GM21381 (cell line): ENCODE results near the gene PCDH8.
"Not testable (repeated sequence)": the region's sequence is repeated elsewhere in the genome, so short reads cannot be mapped to it uniquely, and the experiment has no call there.

Experiments
- ATAC-seq: cut with Tn5 transposase; IDR thresholded peaks from one replicate; pipeline ENCODE4 v1.9.1; 2021; ENCODE audit warnings: mild to moderate bottlenecking, moderate library complexity; ENCODE audit not compliant: unreplicated experiment

The PCDH8 gene

GRCh38 chr13:52827839-52828238, 20.6 kb downstream of the PCDH8 start:
- no peak for ATAC-seq

DNA sequence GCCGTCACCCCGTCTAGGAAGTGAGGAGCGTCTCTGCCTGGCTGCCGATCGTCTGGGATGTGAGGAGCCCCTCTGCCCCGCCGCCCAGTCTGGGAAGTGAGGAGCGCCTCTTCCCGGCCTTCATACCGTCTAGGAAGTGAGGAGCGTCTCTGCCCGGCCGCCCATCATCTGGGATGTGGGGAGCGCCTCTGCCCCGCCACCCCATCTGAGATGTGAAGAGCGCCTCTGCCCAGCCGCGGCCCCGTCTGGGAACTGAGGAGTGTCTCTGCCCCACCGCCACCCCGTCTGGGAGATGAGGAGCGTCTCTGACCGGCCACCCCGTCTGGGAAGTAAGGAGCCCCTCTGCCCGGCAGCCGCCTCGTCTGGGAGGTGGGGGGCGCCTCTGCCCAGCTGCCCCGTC, 30.6 kb downstream of the PCDH8 start:
- not testable (repeated sequence) for ATAC-seq

DNA sequence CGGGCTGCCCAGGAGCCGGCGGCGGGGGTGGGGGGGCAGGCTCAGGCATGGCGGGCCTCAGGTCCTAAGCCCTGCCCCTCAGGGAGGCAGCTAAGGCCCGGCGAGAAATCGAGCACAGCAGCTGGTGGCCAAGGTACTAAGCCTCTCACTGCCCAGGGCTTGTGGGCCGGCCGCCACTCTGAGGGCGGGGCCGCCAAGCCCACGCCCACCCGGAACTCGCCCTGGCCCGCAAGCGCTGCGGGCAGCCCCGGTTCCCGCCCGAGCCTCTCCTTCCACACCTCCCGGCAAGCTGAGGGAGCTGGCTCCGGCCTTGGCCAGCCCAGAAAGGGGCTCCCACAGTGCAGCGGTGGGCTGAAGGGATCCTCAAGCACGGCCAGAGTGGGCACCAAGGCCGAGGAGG, 33.1 kb downstream of the PCDH8 start:
- ATAC-seq = no peak

GRCh38 chr13:52812941-52813340, 35.5 kb downstream of the PCDH8 start:
- ATAC-seq = no peak

- no peak for ATAC-seq
These were observed 36.6 kb downstream of the PCDH8 start for GRCh38 chr13:52811841-52812240.

DNA sequence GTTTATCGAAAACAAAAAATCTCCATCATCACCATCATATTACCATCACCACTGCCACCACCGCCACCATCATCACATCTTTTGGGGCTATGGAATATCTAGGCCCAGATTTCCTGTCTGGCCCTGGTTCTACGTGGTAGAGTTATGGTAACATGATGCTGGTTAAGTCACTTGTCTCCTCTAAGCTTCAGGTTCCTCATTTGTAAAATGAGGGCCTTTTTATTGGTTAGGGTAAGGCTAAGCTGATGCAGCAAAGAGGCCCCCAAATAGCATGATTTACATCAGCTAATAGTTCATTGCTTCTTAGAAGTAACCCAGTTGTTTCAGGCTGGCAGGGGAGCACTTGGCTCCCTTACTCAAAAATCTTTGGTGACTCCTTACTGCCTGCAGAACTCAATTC, 37.9 kb downstream of the PCDH8 start:
- ATAC-seq = no peak

- no peak for ATAC-seq
These were observed 38.4 kb downstream of the PCDH8 start for GRCh38 chr13:52810011-52810410.

- ATAC-seq = peak; percentile 66
These were observed 39.1 kb downstream of the PCDH8 start for GRCh38 chr13:52809310-52809769.

- ATAC-seq = no peak
These were observed 39.6 kb downstream of the PCDH8 start for GRCh38 chr13:52808842-52809219.

DNA sequence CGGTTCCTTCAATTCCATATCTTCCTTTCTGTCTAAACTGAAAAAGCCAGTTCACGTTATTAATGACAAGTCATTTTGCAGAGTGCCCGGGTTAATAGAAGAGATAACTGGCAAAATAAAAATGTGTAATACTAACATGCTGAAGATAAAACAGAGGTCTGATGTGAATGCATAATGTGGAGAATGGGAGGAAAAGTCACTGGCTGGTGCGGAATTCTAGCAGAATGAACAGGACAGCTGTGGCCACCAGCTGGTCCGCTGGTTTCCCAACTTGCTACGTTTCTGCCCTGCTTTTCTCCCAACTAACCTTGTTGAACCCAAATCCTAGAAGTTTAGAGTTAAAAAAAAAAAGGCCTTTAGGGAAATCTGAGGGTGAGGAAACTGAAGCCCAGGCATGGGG, 42.4 kb downstream of the PCDH8 start:
- ATAC-seq = no peak

- ATAC-seq = no peak
These were observed 44.2 kb downstream of the PCDH8 start for GRCh38 chr13:52804202-52804641.

GRCh38 chr13:52800856-52801255, 47.6 kb downstream of the PCDH8 start:
- ATAC-seq = no peak

GRCh38 chr13:52798770-52799430, 49.5 kb downstream of the PCDH8 start:
- no peak for ATAC-seq

GRCh38 chr13:52797176-52797575, 51.3 kb downstream of the PCDH8 start:
- no peak for ATAC-seq

DNA sequence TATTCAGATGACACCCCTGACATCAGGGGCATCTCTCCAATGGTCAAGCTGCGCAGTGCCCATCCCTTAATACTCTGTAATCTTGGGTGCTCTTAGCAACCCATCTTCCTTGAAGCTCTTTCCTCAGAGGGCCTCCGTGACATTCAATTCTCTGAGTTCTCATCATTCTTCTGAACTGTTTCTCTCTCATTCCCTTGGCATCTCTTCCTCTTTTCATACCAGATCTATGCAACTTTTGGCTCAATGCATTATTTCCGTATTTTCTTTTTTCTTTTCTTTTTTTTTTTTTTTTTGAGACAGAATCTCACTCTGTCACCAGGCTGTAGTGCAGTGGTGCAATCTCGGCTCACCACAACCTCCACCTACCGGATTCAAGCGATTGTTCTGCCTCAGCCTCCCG, 53.9 kb downstream of the PCDH8 start:
- no peak for ATAC-seq

DNA sequence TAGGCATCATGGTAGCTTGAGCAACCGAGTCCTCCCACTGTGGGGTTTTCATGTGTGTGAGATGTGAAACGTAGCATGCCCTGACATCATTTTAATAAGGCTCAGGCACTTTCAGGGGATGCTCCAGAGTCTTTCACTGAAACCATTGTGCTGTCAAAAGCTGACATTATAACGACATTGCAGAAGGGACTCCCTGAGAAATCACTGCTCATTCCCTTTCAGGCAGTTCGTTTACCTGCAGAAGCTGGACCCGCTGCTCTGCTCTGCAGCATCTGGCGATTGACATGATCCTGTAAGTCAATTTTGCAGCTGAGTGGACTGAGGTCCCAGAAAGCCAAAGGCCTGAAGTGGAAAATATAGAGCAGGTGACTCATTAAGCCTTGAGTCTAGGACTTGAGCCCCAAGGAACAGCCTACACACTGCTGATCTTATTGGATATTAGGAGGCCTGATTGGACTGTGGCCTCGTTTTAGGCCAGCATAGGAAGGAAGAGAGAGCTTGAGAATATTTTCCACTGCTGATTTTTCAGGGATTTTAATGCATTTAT, 54.9 kb downstream of the PCDH8 start:
- ATAC-seq = no peak
